ENCODE data around the gene GABBR2.

DNA sequence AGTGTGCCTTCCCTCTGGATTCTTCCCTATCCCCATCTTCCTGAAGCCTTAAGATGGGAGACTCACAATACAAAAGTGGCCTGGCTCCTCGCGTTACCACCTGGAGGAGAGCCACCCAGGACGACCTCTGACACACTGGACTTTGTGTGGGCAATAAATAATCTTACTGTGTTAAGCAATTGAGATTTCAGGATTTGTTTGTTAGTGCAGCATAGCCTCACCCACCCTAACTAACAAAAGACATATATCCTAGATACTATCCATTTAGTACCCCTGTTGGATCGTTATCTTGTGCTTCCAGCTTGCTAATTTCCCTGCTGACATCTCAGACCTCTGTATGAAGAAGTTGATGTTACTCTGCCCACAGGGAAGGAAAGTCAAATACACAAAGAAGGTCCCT is 7.9 kb downstream of the GABBR2 start:
- no peak for TF ChIP-seq NFIC (IDR thresholded peaks at IDR 0.05)
- no peak for TF ChIP-seq TAF1 (IDR thresholded peaks at IDR 0.05; ENCODE audit: low read depth)
- no peak for TF ChIP-seq EP300 (IDR thresholded peaks at IDR 0.05; ENCODE audit: borderline replicate concordance)
- TF ChIP-seq EGR1 (IDR thresholded peaks at IDR 0.05) = no peak
- TF ChIP-seq RAD21 (IDR thresholded peaks at IDR 0.05; ENCODE audit: low read depth) = no peak
- no peak for TF ChIP-seq CREB1 (IDR thresholded peaks at IDR 0.05; ENCODE audit: low read depth)
- no peak for TF ChIP-seq YY1 (IDR thresholded peaks at IDR 0.05; ENCODE audit: low read depth)
- TF ChIP-seq, protein P1, sequence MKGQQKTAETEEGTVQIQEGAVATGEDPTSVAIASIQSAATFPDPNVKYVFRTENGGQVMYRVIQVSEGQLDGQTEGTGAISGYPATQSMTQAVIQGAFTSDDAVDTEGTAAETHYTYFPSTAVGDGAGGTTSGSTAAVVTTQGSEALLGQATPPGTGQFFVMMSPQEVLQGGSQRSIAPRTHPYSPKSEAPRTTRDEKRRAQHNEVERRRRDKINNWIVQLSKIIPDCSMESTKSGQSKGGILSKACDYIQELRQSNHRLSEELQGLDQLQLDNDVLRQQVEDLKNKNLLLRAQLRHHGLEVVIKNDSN (IDR thresholded peaks at IDR 0.05) = no peak
